Upper lobe of left lung (tissue), 4 donors: Measurements from ENCODE around the gene RIC8A.

ENCODE experiments used
- CTCF ChIP-seq, 6 experiments: fragments of 450-650 bp in 4 of 6; fragments of 200-600 bp in 2 of 6; sonication (generic) in 2 of 6; IDR thresholded peaks; one replicate each; pipeline ENCODE4 v1.5.1; 2016 to 2019; ENCODE audit warnings: antibody characterized with exemption in 6 of 6
- POLR2AphosphoS5 ChIP-seq, 2 donors: sonication (generic); formaldehyde crosslinking; IDR thresholded peaks; one replicate each; pipeline ENCODE4 v1.5.1; 2017; ENCODE audit warnings: antibody characterized with exemption in 2 of 2

GRCh38 chr11:261624-262023 lies 54.1 kb downstream of the RIC8A start:
- no peak for TF ChIP-seq CTCF (IDR thresholded peaks at IDR 0.05)
- TF ChIP-seq POLR2AphosphoS5 (IDR thresholded peaks at IDR 0.05), result no peak
